ENCODE data around the gene LIN37. TPM values are rescaled to one million over a fixed set of nuclear protein-coding genes. Genes with fewer than 3 reads are reported as not detected.

The LIN37 gene
- total and polyA plus RNA-seq, 4 donors, result 2.6 to 7.0 (median 6.1) TPM

DNA sequence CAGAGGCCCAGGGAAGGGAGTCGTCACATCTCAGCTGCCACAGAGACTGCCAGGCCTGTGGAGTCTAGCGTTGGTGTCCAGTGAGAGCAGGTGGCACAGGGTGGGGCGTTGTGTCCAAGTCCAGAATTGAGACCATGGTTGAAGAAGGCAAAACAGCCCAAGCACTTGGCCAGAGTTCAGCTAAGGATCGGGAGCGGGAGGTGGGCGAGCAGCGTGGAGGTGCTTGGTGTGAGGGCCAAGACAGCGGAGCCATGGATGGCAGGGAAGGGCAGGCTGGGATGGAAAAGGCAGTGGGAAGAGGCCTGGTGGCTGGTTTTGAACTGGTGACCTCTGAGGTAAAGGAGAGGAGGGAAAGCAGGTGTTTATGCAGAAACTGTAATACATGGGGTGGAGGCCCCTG is 14.1 kb upstream of the LIN37 start:
- WGBS, result 96% methylated on average over 8 of the region's 8 CpGs
- Histone ChIP-seq H3K27ac (ENCODE audit: low read depth in 1 of 2, low read length in 2 of 2) (no peak overlapping the region), H3K9me3 (ENCODE audit: control insufficient read depth in 4 of 4, low read length in 3 of 4) (no peaks in the 10 kb centered on the region), H3K36me3 (ENCODE audit: control insufficient read depth in 4 of 4, insufficient read depth in 3 of 4, low read depth in 1 of 4, low read length in 3 of 4) (peaks cover 31 to 88% (median 41%) of the 10 kb centered on the region in 4 donors), H3K4me3 (ENCODE audit: low read depth in 1 of 3, low read length in 3 of 3) (no peak overlapping the region), H3K4me1 (ENCODE audit: control insufficient read depth in 4 of 4, insufficient read depth in 4 of 4, low read length in 3 of 4) (peaks cover 0 to 10% (median 2%) of the 10 kb centered on the region in 4 donors), H3K27me3 (ENCODE audit: control insufficient read depth in 4 of 4, insufficient read depth in 4 of 4, low read length in 3 of 4) (no peaks in the 10 kb centered on the region), H3K9ac (ENCODE audit: low read depth in 1 of 2, low read length in 2 of 2) (no peak overlapping the region)
- no peak for DNase-seq (ENCODE audit: low spot score)
- TF ChIP-seq JUND (IDR thresholded peaks at IDR 0.05) (no peak), GABPA (IDR thresholded peaks at IDR 0.05 in 1 of 2, conservative IDR thresholded peaks at IDR 0.05 in 1 of 2) (no peak), FOXA1 (IDR thresholded peaks at IDR 0.05) (no peak), RXRA (IDR thresholded peaks at IDR 0.05) (no peak), SP1 (IDR thresholded peaks at IDR 0.05) (no peak), HNF4A (conservative IDR thresholded peaks at IDR 0.05) (no peak), TAF1 (conservative IDR thresholded peaks at IDR 0.05) (no peak), NR2F2 (IDR thresholded peaks at IDR 0.05) (no peak)
- TF ChIP-seq, protein P1, sequence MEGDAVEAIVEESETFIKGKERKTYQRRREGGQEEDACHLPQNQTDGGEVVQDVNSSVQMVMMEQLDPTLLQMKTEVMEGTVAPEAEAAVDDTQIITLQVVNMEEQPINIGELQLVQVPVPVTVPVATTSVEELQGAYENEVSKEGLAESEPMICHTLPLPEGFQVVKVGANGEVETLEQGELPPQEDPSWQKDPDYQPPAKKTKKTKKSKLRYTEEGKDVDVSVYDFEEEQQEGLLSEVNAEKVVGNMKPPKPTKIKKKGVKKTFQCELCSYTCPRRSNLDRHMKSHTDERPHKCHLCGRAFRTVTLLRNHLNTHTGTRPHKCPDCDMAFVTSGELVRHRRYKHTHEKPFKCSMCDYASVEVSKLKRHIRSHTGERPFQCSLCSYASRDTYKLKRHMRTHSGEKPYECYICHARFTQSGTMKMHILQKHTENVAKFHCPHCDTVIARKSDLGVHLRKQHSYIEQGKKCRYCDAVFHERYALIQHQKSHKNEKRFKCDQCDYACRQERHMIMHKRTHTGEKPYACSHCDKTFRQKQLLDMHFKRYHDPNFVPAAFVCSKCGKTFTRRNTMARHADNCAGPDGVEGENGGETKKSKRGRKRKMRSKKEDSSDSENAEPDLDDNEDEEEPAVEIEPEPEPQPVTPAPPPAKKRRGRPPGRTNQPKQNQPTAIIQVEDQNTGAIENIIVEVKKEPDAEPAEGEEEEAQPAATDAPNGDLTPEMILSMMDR (IDR thresholded peaks at IDR 0.05; ENCODE audit: low read depth, low read length, missing input control), result no peak
- TF ChIP-seq, protein P2, sequence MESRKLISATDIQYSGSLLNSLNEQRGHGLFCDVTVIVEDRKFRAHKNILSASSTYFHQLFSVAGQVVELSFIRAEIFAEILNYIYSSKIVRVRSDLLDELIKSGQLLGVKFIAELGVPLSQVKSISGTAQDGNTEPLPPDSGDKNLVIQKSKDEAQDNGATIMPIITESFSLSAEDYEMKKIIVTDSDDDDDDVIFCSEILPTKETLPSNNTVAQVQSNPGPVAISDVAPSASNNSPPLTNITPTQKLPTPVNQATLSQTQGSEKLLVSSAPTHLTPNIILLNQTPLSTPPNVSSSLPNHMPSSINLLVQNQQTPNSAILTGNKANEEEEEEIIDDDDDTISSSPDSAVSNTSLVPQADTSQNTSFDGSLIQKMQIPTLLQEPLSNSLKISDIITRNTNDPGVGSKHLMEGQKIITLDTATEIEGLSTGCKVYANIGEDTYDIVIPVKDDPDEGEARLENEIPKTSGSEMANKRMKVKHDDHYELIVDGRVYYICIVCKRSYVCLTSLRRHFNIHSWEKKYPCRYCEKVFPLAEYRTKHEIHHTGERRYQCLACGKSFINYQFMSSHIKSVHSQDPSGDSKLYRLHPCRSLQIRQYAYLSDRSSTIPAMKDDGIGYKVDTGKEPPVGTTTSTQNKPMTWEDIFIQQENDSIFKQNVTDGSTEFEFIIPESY (IDR thresholded peaks at IDR 0.05), result no peak

DNA sequence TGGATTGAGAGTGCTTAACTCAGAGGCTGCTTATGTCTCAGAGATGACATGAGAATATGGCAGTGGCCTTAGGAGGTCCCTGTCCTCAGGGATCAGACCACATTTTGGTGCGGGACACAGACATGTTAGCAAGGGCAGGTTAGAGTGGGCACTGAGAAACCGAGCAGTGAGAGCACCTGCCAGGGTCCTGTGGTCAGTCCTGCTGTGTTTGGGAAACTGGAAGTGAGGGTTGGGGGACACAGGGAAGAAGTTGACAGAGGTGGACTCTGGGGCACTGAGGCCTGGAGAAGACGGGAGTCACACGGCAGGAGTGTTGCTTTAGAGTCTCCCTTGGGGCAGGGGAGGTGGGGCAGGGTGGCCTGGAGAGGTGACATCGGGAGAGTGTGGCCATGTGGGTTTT is 13.5 kb upstream of the LIN37 start:
- Histone ChIP-seq H3K4me3 (ENCODE audit: low read depth in 1 of 3, low read length in 3 of 3) (no peak overlapping the region), H3K27me3 (ENCODE audit: control insufficient read depth in 4 of 4, insufficient read depth in 4 of 4, low read length in 3 of 4) (no peaks in the 10 kb centered on the region), H3K4me1 (ENCODE audit: control insufficient read depth in 4 of 4, insufficient read depth in 4 of 4, low read length in 3 of 4) (peaks cover 0 to 16% (median 6%) of the 10 kb centered on the region in 4 donors), H3K9ac (ENCODE audit: low read depth in 1 of 2, low read length in 2 of 2) (no peak overlapping the region), H3K27ac (ENCODE audit: low read depth in 1 of 2, low read length in 2 of 2) (no peak overlapping the region), H3K9me3 (ENCODE audit: control insufficient read depth in 4 of 4, low read length in 3 of 4) (no peaks in the 10 kb centered on the region), H3K36me3 (ENCODE audit: control insufficient read depth in 4 of 4, insufficient read depth in 3 of 4, low read depth in 1 of 4, low read length in 3 of 4) (peaks cover 25 to 81% (median 37%) of the 10 kb centered on the region in 4 donors)
- DNase-seq (ENCODE audit: low spot score), result no peak
- 90% methylated on average over 5 of the region's 5 CpGs for WGBS
- TF ChIP-seq, protein P2 (IDR thresholded peaks at IDR 0.05), result no peak
- TF ChIP-seq YY1 (IDR thresholded peaks at IDR 0.05), result no peak
- TF ChIP-seq, protein P3, sequence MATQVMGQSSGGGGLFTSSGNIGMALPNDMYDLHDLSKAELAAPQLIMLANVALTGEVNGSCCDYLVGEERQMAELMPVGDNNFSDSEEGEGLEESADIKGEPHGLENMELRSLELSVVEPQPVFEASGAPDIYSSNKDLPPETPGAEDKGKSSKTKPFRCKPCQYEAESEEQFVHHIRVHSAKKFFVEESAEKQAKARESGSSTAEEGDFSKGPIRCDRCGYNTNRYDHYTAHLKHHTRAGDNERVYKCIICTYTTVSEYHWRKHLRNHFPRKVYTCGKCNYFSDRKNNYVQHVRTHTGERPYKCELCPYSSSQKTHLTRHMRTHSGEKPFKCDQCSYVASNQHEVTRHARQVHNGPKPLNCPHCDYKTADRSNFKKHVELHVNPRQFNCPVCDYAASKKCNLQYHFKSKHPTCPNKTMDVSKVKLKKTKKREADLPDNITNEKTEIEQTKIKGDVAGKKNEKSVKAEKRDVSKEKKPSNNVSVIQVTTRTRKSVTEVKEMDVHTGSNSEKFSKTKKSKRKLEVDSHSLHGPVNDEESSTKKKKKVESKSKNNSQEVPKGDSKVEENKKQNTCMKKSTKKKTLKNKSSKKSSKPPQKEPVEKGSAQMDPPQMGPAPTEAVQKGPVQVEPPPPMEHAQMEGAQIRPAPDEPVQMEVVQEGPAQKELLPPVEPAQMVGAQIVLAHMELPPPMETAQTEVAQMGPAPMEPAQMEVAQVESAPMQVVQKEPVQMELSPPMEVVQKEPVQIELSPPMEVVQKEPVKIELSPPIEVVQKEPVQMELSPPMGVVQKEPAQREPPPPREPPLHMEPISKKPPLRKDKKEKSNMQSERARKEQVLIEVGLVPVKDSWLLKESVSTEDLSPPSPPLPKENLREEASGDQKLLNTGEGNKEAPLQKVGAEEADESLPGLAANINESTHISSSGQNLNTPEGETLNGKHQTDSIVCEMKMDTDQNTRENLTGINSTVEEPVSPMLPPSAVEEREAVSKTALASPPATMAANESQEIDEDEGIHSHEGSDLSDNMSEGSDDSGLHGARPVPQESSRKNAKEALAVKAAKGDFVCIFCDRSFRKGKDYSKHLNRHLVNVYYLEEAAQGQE (IDR thresholded peaks at IDR 0.05), result no peak
- TF ChIP-seq FOXA1 (IDR thresholded peaks at IDR 0.05), result no peak
- TF ChIP-seq RAD21 (IDR thresholded peaks at IDR 0.05), result no peak
- TF ChIP-seq, protein P4, sequence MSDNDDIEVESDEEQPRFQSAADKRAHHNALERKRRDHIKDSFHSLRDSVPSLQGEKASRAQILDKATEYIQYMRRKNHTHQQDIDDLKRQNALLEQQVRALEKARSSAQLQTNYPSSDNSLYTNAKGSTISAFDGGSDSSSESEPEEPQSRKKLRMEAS (IDR thresholded peaks at IDR 0.05), result no peak
- TF ChIP-seq GABPA (IDR thresholded peaks at IDR 0.05 in 1 of 2, conservative IDR thresholded peaks at IDR 0.05 in 1 of 2), result no peak
- no peak for TF ChIP-seq NR2F2 (IDR thresholded peaks at IDR 0.05)
- TF ChIP-seq HNF4A (conservative IDR thresholded peaks at IDR 0.05), result no peak
- no peak for TF ChIP-seq FOXA2 (IDR thresholded peaks at IDR 0.05)
- TF ChIP-seq, protein P5, sequence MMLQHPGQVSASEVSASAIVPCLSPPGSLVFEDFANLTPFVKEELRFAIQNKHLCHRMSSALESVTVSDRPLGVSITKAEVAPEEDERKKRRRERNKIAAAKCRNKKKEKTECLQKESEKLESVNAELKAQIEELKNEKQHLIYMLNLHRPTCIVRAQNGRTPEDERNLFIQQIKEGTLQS (IDR thresholded peaks at IDR 0.05), result no peak
- no peak for TF ChIP-seq SP1 (IDR thresholded peaks at IDR 0.05)
- TF ChIP-seq JUND (IDR thresholded peaks at IDR 0.05), result no peak
- no peak for TF ChIP-seq HNF4G (IDR thresholded peaks at IDR 0.05)
- TF ChIP-seq EGR1 (IDR thresholded peaks at IDR 0.05; ENCODE audit: low read depth in 2 of 2), result no peak
- TF ChIP-seq, protein P1 (IDR thresholded peaks at IDR 0.05; ENCODE audit: low read depth, low read length, missing input control), result no peak
- no peak for TF ChIP-seq RXRA (IDR thresholded peaks at IDR 0.05)
- no peak for TF ChIP-seq TAF1 (conservative IDR thresholded peaks at IDR 0.05)

Measured in liver (tissue), 9 donors.